ENCODE data around the gene PTPMT1.

DNA sequence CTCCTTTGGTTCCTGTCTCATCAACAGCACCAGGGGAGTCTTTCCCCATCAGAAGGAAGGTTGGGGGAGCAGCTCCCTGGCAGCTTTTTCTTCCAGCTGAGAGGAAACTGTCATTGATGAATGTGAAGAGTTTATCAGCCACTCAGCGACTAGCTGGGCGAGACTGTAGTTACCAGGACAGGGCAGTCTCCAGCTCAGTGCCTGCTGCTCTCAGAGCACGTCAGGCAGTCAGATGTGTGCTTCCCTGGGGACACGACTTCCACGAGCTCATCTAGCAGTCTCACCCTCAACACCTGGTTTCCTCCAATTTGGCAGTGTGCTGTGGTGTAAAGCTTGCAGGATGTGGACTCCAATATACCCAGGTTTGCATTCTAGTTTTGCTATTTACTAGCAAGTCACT, 41.3 kb downstream of the PTPMT1 start:
- TF ChIP-seq EZH2 (IDR thresholded peaks at IDR 0.05; ENCODE audit: borderline replicate concordance, insufficient read depth, low read length, poor library complexity, severe bottlenecking) (no peak), POLR2AphosphoS5 (IDR thresholded peaks at IDR 0.05) (peak; percentile 16), RAD21 (conservative IDR thresholded peaks at IDR 0.05) (no peak), MXI1 (conservative IDR thresholded peaks at IDR 0.05; ENCODE audit: poor library complexity, severe bottlenecking) (no peak)
- TF ChIP-seq, protein P1, sequence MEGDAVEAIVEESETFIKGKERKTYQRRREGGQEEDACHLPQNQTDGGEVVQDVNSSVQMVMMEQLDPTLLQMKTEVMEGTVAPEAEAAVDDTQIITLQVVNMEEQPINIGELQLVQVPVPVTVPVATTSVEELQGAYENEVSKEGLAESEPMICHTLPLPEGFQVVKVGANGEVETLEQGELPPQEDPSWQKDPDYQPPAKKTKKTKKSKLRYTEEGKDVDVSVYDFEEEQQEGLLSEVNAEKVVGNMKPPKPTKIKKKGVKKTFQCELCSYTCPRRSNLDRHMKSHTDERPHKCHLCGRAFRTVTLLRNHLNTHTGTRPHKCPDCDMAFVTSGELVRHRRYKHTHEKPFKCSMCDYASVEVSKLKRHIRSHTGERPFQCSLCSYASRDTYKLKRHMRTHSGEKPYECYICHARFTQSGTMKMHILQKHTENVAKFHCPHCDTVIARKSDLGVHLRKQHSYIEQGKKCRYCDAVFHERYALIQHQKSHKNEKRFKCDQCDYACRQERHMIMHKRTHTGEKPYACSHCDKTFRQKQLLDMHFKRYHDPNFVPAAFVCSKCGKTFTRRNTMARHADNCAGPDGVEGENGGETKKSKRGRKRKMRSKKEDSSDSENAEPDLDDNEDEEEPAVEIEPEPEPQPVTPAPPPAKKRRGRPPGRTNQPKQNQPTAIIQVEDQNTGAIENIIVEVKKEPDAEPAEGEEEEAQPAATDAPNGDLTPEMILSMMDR (IDR thresholded peaks at IDR 0.05; ENCODE audit: poor library complexity, severe bottlenecking), result no peak
- TF ChIP-seq, protein P2, sequence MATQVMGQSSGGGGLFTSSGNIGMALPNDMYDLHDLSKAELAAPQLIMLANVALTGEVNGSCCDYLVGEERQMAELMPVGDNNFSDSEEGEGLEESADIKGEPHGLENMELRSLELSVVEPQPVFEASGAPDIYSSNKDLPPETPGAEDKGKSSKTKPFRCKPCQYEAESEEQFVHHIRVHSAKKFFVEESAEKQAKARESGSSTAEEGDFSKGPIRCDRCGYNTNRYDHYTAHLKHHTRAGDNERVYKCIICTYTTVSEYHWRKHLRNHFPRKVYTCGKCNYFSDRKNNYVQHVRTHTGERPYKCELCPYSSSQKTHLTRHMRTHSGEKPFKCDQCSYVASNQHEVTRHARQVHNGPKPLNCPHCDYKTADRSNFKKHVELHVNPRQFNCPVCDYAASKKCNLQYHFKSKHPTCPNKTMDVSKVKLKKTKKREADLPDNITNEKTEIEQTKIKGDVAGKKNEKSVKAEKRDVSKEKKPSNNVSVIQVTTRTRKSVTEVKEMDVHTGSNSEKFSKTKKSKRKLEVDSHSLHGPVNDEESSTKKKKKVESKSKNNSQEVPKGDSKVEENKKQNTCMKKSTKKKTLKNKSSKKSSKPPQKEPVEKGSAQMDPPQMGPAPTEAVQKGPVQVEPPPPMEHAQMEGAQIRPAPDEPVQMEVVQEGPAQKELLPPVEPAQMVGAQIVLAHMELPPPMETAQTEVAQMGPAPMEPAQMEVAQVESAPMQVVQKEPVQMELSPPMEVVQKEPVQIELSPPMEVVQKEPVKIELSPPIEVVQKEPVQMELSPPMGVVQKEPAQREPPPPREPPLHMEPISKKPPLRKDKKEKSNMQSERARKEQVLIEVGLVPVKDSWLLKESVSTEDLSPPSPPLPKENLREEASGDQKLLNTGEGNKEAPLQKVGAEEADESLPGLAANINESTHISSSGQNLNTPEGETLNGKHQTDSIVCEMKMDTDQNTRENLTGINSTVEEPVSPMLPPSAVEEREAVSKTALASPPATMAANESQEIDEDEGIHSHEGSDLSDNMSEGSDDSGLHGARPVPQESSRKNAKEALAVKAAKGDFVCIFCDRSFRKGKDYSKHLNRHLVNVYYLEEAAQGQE (IDR thresholded peaks at IDR 0.05; ENCODE audit: borderline replicate concordance), result no peak

Measured in neural cell (in vitro differentiated cells).